Suppressor macrophage (primary cell): ENCODE results near the gene TBX10.
A peak's percentile ranks its signal among the peaks of the same experiment; 100 is the strongest.
"Not testable (repeated sequence)": the region's sequence is repeated elsewhere in the genome, so short reads cannot be mapped to it uniquely, and the experiment has no call there.

Source experiments
- DNase-seq, 4 experiments: peaks; one replicate each; pipeline ENCODE4 v3.0.0-alpha.2; 2020 to 2022
- total RNA-seq, 17 experiments: gene quantifications; one replicate each; lab custom pipeline; 2026; ENCODE audit warnings: mixed read lengths in 6 of 17, inconsistent platforms in 3 of 17; lab: John Stamatoyannopoulos, UW

The TBX10 gene
- total RNA-seq = 0 to 0.77 (median 0) reads per million in 17 experiments

GRCh38 chr11:67639438-67639859 is at the start of gene TBX10:
Gene TBX10, minus strand, starts transcription at chr11:67639763. Its CDS starts 291 bp downstream, at chr11:67639472.
- DNase-seq = no peak

- DNase-seq = no peak
These were observed 49.6 kb upstream of the TBX10 start for GRCh38 chr11:67689178-67689577.

- no peak for DNase-seq
These were observed 48.4 kb upstream of the TBX10 start for GRCh38 chr11:67687986-67688385.

DNA sequence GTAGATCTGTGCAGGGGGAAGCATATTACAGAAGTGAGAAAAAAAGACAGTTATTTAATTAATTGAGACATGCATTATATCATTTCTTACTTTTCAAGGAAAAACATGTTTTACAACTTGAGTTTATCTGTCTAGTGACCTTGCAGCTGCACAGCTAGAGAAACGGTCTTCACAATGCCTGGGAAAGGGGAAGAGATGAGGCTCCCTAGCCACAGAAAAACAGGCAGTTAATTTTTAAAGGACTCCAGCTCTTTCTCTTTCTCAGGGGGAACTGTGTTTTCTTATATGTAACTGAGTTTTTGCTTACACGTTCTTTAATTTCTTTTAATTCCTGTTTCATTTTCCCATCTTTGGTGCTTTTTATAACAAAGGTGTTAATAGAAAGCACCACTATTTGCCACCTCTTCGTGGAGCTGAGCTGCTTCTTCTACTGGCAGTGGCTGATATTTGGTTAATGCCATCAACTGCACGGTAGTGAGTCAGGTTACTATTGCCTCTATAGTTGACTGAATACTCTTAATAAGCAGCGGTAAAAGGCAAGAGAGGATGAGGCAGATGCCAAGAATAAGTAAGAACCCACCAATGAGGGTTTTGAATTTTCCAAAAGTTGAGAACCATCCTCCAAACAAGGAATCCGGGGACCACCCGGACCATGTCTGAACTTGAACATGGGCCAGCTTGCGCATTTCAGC is 46.2 kb upstream of the TBX10 start:
- DNase-seq = peak; percentile 6 to 55 (median 44)

DNA sequence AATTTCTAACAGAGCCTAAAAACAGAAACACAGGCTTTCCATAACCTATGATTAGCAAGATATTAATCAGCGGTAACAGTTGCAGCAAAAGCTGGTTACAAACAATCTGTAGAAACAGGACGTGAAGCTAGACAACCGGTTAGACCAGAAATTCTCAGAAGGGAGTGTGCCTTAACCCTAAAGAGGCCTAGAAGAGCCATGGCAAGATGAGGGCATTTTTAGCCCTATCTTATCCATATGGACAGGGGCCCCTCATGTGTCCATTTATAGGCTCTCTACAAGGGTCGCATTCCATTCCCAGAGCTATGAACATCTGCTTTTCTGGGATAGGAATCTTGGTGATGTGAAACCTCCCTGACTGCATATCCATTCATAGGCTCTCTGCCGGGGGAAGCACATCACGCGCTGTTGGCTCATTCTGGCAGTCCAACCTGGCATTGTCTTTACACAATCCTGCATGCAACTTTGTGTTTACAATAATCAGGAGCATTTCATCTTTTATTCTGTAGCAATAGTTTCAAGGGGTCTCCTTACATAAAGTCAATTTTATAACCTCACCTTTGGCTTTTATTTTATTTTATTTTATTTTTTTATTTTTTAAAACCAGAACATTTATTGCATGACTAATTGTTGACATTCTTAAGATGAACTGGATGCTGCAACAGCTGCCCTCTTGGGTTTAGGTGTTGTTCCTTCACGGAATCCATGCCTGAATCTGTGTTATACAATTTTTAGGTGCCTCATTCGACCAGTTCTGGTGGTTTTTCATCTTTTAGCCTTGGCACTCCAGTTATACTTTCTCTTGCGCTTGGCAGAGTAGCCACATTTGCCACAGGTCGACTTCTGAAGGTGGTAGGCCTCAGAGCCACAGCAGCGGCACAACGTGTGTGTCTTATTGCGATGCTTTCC is 42.8 kb upstream of the TBX10 start:
- not testable (repeated sequence) for DNase-seq

- DNase-seq = no peak
These were observed 41.3 kb upstream of the TBX10 start for GRCh38 chr11:67680696-67681470.

- no peak for DNase-seq
These were observed 35.6 kb upstream of the TBX10 start for GRCh38 chr11:67675058-67675747.

- no peak for DNase-seq
These were observed 34.9 kb upstream of the TBX10 start, which contains the start of gene ALDH3B2 for GRCh38 chr11:67674442-67674871. Gene ALDH3B2, minus strand, starts transcription at chr11:67674623. Its CDS starts 7,688 bp downstream, at chr11:67666935.

- DNase-seq = no peak
These were observed 34.3 kb upstream of the TBX10 start for GRCh38 chr11:67673902-67674301.

DNA sequence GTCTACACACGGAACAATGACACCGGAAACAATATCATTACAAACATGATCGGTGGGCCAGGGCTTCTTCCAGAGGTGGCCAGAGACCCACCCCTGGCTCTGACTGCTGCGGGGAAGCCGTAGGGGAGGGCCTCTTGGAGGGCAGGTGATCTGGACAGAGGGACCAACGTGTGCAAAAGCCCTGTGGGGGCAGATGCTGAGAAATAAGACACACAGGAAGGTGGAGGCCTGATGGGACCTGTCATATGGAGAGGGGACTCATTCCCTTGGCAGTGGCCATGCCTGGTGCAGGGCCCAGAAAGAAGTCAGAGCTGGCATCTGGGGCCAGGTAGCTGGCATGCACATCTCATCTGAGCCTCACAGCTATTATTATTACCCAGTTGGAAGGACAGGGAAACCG is 33.8 kb upstream of the TBX10 start:
- no peak for DNase-seq

DNA sequence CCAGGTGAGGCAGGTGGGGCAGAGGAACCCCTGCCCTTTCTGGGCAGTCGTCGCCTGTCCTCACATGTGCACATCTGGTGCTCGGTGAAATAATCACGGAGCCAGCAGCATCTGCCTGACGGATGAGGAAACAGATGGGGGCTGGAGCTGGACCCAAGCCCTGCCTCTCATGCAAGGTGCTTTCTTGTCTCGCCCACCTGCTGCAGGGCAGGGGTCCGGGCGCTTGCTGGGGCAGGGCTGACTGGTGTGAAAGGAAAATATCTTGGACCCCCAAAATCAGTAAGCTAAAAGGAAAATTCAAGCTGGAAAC is 31.6 kb upstream of the TBX10 start:
- no peak for DNase-seq

DNA sequence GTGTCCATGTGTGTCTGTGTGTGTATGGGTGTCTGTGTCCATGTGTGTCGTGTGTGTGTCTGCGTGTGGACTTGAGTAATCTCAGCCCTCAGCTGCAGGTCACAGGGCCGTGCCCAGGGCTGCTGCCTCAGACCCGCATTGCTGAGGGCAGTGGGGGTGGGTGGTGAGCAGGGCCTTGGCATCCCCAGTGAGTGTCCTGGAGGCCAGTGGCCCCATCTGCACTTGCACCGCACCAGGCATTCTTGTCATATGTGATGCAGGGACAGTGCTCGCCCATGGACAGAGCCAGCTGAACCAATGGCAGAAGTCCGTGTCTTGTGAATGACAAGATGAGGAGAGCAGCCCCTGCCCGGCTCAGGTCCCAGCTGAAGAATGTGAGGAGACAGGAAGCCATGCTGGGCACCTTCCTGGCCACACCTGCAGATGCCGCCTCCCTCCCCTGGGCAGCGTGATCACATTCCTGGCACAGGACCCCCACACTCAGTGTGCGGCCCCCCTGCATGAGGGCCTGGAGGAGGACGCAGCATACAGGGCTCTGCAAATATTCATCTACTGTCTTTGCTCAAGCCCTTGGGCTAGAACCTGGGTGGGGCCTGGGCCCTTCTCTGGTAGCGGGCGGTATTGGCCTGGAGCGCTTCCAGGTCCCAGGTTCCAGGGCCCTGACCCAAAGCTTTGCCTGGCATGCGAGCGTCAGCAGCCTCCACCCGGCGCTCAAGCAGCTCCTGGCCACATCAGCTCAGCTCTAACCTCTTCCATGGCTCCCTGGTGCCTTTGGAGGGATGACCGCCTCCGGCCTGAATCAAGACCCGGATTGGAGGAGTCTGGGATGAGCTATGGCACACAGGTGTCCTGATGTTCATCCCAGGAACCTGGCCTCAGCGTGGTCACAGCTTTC is 31.0 kb upstream of the TBX10 start:
- DNase-seq = no peak

DNA sequence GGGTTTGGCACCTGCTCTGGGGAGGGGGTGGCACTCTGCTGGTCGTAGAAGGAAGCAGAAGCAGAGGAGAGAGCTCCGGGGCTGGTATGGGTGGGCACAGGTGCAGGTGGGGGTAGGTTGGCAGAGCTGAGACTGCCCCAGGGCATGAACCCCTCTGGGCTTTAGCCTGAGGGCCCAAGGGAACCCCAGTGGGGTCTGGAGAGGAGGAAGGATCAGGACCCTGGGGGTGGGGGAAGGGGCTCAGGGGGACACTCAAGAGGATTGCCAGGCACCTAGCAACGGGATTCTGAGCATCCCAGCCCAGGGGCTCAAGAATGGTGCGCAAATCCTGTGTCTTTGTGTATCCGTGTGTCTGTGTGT is 28.6 kb upstream of the TBX10 start:
- no peak for DNase-seq

DNA sequence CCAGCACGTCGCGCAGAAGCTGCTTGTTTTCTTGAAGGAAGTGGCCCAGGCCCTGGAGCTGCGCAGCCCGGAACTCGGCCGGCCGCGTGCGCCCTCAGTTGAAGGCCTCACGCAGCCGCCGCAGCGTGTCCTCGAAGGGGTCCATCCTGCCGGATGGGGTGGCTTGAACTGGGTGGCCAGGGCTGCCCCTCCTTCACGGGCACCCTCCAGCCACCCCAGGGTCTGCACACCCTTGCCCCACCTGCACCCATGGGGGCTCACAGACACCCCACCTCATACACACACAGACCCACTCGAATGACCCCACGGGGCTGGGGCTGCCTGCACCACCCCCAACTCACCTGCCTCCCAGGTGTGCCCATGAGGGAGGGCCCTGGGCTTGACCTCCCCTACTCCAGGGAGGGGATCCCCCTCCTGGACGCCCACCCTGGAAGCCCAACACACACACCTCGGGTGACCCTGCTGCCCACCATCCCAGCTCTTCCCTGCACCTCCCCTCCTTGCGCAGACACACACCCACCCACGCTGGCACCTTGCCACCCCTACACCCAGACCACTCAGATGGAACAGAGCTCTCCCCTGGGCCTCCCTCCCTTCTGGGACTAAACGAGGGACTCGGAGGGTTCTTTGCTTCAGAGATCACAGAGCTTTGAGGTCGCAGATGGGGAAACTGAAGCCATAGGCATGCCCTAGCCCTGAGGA is 28.1 kb upstream of the TBX10 start:
- no peak for DNase-seq

GRCh38 chr11:67666676-67667489 is 27.3 kb upstream of the TBX10 start:
- DNase-seq = no peak

DNA sequence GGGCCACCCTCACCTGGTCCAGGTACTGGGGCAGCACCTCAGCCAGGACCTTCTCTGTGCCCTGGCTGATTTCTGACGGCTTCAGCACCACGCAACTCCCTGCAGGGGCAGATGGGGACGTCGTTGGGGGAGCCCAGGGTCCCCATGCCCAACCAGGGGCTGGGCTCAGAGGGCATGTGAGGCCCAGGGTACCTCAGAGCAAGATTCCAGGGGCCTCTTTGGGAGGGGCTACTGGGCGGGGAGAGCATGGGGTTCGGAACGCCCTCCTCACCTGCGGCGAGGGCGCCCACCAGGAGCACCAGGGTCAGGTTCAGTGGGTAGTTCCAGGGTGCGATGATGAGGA is 26.7 kb upstream of the TBX10 start:
- DNase-seq = no peak

GRCh38 chr11:67665541-67666302 is 26.2 kb upstream of the TBX10 start:
- peak in 2 of 4 experiments; percentile 12 to 39 for DNase-seq

DNA sequence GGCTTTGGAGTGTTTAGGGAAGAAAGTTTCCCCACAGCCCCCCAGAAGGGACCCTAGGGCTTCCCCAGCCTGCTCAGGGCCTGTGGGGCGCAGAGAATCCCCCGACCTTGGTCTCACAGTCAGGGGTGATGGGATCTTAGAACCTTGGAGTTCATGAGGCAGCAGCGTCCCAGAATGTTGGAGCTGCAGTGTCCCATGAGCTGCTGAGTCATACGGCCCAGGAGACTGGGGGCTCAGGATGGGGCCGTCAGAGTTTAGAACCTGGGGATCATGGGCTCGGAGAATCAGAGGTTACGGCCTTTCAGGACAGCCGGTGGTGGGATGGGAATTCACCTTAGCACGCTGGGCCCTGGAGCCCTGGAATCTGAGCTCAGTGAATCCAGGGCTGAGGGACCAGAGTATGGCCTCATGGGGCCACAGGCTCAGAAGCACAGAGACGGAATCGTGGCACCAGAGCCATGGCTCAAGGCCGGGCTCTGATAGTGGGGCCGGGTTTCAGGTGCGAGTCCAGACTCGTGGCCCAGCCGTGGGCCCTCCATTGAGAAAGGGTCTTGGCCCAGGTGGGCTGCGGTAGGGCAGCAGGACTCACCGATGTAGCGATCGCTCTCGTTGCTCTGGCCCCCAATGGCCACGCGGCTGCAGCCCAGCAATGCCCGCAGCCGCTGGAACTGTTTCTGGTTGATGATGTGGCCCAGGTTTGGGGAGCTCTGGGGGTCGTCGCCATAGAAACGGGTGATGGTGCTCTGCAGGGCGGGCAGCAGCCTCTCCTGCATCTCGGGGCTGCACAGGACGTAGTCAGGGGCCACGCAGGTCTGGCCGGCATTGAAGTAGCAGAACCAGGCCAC is 25.4 kb upstream of the TBX10 start:
- DNase-seq = no peak
